SK-N-SH treated with all-trans-retinoic acid at 6 μM for 48 hours (cell line): ENCODE data around the gene ARHGAP25.

Source experiments
- CSDC2 ChIP-seq: fragments of 250-450 bp; sonication (Bioruptor Pico); IDR thresholded peaks from 2 replicates; pipeline ENCODE4 v1.5.0; 2020; ENCODE audit warnings: mild to moderate bottlenecking, moderate library complexity
- ISL1 ChIP-seq: fragments of 250-450 bp; sonication (Bioruptor Pico); IDR thresholded peaks from 2 replicates; pipeline ENCODE4 v2.1.2; 2022; ENCODE audit warnings: mild to moderate bottlenecking, moderate library complexity
- ZC3H10 ChIP-seq: fragments of 250-450 bp; sonication (Bioruptor Pico); IDR thresholded peaks from 2 replicates; pipeline ENCODE4 v1.5.1; 2021; ENCODE audit warnings: mild to moderate bottlenecking, moderate library complexity
- TF ChIP-seq, protein P1 (sequence below): fragments of 250-450 bp; sonication (Bioruptor Pico); IDR thresholded peaks from 2 replicates; pipeline ENCODE4 v1.8.0; 2021; ENCODE audit warnings: low read depth, mild to moderate bottlenecking, moderate library complexity, borderline replicate concordance
- TF ChIP-seq, protein P2 (sequence below): fragments of 250-450 bp; sonication (Bioruptor Pico); IDR thresholded peaks from 2 replicates; pipeline ENCODE4 v1.5.1; 2020; ENCODE audit warnings: low read depth, mild to moderate bottlenecking, moderate library complexity
- TF ChIP-seq, protein P3 (sequence below): fragments of 250-450 bp; sonication (Bioruptor Pico); IDR thresholded peaks from 2 replicates; pipeline ENCODE4 v1.5.1; 2021; ENCODE audit warnings: mild to moderate bottlenecking, moderate library complexity
- TF ChIP-seq, protein P4 (sequence below): fragments of 250-450 bp; sonication (Bioruptor Pico); IDR thresholded peaks from 2 replicates; pipeline ENCODE4 v1.8.0; 2020; ENCODE audit warnings: mild to moderate bottlenecking, moderate library complexity, borderline replicate concordance

DNA sequence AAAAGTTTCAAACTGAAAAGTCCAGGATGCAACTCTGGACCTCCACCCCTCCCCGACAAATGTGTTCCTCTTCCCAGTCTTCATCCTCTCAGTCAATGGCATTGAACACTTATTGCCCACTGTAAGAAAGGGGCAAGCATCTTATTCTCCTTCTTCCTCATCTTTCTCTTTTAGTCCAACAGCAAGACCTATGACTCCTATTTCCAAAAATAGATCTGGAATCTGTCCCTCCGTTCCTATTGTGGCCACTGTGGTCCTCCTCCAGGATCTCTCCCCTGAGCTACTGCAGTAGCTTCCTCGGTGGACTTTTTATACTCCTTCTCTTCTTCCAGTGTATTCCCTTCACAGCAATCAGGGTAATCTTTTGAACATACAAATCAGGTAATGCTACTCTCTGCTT, 28.0 kb upstream of the ARHGAP25 start:
- TF ChIP-seq, protein P1, sequence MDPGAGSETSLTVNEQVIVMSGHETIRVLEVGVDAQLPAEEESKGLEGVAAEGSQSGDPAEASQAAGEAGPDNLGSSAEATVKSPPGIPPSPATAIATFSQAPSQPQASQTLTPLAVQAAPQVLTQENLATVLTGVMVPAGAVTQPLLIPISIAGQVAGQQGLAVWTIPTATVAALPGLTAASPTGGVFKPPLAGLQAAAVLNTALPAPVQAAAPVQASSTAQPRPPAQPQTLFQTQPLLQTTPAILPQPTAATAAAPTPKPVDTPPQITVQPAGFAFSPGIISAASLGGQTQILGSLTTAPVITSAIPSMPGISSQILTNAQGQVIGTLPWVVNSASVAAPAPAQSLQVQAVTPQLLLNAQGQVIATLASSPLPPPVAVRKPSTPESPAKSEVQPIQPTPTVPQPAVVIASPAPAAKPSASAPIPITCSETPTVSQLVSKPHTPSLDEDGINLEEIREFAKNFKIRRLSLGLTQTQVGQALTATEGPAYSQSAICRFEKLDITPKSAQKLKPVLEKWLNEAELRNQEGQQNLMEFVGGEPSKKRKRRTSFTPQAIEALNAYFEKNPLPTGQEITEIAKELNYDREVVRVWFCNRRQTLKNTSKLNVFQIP = no peak
- TF ChIP-seq, protein P2, sequence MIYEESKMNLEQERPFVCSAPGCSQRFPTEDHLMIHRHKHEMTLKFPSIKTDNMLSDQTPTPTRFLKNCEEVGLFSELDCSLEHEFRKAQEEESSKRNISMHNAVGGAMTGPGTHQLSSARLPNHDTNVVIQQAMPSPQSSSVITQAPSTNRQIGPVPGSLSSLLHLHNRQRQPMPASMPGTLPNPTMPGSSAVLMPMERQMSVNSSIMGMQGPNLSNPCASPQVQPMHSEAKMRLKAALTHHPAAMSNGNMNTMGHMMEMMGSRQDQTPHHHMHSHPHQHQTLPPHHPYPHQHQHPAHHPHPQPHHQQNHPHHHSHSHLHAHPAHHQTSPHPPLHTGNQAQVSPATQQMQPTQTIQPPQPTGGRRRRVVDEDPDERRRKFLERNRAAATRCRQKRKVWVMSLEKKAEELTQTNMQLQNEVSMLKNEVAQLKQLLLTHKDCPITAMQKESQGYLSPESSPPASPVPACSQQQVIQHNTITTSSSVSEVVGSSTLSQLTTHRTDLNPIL (CRISPR knock-in tag) = no peak
- TF ChIP-seq, protein P3, sequence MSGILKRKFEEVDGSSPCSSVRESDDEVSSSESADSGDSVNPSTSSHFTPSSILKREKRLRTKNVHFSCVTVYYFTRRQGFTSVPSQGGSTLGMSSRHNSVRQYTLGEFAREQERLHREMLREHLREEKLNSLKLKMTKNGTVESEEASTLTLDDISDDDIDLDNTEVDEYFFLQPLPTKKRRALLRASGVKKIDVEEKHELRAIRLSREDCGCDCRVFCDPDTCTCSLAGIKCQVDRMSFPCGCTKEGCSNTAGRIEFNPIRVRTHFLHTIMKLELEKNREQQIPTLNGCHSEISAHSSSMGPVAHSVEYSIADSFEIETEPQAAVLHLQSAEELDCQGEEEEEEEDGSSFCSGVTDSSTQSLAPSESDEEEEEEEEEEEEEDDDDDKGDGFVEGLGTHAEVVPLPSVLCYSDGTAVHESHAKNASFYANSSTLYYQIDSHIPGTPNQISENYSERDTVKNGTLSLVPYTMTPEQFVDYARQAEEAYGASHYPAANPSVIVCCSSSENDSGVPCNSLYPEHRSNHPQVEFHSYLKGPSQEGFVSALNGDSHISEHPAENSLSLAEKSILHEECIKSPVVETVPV = no peak
- TF ChIP-seq CSDC2 (no peak), ISL1 (CRISPR knock-in tag) (no peak), ZC3H10 (CRISPR knock-in tag) (no peak)
- TF ChIP-seq, protein P4, sequence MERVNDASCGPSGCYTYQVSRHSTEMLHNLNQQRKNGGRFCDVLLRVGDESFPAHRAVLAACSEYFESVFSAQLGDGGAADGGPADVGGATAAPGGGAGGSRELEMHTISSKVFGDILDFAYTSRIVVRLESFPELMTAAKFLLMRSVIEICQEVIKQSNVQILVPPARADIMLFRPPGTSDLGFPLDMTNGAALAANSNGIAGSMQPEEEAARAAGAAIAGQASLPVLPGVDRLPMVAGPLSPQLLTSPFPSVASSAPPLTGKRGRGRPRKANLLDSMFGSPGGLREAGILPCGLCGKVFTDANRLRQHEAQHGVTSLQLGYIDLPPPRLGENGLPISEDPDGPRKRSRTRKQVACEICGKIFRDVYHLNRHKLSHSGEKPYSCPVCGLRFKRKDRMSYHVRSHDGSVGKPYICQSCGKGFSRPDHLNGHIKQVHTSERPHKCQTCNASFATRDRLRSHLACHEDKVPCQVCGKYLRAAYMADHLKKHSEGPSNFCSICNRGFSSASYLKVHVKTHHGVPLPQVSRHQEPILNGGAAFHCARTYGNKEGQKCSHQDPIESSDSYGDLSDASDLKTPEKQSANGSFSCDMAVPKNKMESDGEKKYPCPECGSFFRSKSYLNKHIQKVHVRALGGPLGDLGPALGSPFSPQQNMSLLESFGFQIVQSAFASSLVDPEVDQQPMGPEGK (CRISPR knock-in tag) = no peak
